LNCAP (cell line): ENCODE measurements around the gene IL17RA.

Source experiments
- TF ChIP-seq, protein P1 (sequence below): fragments of 450-650 bp; IDR thresholded peaks from 2 replicates; pipeline ENCODE4 v1.5.1; 2017; ENCODE audit warnings: mild to moderate bottlenecking

IL17RA gene

DNA sequence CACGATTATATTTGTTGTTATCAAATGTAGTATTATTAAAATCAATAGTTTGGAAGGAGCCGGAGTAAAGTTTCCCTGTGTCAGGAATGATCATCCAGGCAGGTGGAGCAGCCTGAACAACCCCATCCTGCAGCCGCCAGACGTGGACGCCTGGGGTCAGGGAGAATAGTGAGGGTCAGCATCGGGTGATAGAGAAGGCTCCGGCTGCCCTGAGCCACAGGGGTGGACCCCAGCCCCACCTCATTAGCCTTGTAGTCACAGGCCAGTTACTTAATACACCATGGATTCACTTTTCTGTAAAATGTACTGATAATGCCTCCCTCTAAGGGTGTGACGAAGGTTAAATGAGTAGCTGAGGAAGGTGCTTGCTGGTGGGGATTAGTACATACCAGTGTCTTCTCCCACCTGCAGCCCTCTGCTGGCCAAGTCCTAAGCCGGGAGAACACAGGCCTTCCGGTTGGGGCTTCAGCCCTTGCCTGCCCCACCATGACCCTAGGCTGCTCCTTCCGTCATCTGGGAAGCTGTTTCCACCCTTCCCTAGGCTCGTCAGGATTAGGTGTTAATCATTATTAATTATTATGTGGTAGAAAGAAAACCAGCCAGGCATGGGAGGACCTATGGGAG lies 21.5 kb downstream of the IL17RA start:
- TF ChIP-seq, protein P1, sequence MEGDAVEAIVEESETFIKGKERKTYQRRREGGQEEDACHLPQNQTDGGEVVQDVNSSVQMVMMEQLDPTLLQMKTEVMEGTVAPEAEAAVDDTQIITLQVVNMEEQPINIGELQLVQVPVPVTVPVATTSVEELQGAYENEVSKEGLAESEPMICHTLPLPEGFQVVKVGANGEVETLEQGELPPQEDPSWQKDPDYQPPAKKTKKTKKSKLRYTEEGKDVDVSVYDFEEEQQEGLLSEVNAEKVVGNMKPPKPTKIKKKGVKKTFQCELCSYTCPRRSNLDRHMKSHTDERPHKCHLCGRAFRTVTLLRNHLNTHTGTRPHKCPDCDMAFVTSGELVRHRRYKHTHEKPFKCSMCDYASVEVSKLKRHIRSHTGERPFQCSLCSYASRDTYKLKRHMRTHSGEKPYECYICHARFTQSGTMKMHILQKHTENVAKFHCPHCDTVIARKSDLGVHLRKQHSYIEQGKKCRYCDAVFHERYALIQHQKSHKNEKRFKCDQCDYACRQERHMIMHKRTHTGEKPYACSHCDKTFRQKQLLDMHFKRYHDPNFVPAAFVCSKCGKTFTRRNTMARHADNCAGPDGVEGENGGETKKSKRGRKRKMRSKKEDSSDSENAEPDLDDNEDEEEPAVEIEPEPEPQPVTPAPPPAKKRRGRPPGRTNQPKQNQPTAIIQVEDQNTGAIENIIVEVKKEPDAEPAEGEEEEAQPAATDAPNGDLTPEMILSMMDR = no peak

DNA sequence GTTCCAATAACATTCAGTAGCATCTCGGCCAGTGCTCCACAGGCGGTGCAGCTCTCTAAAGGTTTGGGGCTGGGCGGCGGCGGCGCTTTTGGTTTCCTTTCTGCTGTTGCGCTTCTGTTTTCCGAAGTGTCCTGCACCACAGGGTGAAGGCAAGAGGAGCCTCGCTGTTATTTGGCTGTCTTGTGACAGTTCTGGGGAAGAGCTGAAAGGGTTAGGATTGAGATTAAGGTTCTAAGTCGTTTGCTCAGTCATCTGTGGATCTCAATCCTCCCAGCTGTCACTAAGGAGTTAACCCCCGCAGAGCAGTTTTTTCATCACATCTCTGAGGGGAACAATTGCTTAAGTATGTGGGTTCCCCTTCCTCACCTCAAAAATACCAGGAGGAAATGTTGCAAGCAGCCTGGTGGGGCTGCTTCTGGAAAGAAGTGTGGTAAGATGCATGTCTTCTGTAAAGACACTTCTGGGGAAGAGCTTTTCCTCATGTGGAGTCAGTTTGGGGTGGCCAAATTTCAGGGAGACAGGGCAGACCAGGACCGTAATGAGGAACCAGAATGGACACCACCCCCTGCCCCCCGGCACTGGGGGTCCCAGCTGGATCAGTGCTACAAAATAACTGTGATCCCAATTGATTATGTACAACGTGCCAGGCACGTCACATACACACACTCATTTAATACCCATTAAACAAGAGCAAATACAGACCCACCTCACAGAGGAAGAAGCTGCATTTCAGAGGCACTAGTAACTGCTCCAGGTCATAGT lies 22.2 kb downstream of the IL17RA start:
- TF ChIP-seq, protein P1 = no peak

DNA sequence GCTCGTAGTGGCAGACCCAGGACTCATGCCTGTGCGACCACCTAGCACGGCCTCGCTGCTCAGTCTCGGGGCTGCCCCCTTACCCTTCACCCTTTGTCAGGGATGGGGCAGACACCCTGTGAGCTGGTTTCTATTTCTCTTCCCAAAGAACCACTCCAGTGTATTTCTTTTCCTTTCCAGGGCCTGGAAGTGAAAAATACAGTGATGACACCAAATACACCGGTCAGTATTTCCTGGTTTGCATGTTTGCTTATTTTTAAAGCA lies 22.7 kb downstream of the IL17RA start:
- TF ChIP-seq, protein P1 = no peak

DNA sequence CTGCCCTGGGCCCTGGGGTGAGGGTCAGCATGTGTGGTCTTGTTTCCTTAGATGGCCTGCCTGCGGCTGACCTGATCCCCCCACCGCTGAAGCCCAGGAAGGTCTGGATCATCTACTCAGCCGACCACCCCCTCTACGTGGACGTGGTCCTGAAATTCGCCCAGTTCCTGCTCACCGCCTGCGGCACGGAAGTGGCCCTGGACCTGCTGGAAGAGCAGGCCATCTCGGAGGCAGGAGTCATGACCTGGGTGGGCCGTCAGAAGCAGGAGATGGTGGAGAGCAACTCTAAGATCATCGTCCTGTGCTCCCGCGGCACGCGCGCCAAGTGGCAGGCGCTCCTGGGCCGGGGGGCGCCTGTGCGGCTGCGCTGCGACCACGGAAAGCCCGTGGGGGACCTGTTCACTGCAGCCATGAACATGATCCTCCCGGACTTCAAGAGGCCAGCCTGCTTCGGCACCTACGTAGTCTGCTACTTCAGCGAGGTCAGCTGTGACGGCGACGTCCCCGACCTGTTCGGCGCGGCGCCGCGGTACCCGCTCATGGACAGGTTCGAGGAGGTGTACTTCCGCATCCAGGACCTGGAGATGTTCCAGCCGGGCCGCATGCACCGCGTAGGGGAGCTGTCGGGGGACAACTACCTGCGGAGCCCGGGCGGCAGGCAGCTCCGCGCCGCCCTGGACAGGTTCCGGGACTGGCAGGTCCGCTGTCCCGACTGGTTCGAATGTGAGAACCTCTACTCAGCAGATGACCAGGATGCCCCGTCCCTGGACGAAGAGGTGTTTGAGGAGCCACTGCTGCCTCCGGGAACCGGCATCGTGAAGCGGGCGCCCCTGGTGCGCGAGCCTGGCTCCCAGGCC lies 23.7 kb downstream of the IL17RA start:
- TF ChIP-seq, protein P1 = no peak

DNA sequence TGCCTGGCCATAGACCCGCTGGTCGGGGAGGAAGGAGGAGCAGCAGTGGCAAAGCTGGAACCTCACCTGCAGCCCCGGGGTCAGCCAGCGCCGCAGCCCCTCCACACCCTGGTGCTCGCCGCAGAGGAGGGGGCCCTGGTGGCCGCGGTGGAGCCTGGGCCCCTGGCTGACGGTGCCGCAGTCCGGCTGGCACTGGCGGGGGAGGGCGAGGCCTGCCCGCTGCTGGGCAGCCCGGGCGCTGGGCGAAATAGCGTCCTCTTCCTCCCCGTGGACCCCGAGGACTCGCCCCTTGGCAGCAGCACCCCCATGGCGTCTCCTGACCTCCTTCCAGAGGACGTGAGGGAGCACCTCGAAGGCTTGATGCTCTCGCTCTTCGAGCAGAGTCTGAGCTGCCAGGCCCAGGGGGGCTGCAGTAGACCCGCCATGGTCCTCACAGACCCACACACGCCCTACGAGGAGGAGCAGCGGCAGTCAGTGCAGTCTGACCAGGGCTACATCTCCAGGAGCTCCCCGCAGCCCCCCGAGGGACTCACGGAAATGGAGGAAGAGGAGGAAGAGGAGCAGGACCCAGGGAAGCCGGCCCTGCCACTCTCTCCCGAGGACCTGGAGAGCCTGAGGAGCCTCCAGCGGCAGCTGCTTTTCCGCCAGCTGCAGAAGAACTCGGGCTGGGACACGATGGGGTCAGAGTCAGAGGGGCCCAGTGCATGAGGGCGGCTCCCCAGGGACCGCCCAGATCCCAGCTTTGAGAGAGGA lies 24.5 kb downstream of the IL17RA start:
- TF ChIP-seq, protein P1 = no peak

DNA sequence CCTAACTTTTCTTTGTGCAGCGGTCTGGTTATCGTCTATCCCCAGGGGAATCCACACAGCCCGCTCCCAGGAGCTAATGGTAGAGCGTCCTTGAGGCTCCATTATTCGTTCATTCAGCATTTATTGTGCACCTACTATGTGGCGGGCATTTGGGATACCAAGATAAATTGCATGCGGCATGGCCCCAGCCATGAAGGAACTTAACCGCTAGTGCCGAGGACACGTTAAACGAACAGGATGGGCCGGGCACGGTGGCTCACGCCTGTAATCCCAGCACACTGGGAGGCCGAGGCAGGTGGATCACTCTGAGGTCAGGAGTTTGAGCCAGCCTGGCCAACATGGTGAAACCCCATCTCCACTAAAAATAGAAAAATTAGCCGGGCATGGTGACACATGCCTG lies 25.2 kb downstream of the IL17RA start:
- TF ChIP-seq, protein P1 = no peak
